ENCODE data around the gene SCARF2. TPM values are rescaled to one million over a fixed set of nuclear protein-coding genes. Genes with fewer than 3 reads are reported as not detected.

SCARF2 gene
- total RNA-seq, 1 experiment from 2014 or later: 2.7 TPM

Other genes starting within 250 kb of the SCARF2 start
- gene RTN4R, start 169.5 kb downstream of the SCARF2 start, total RNA-seq (2014; rRNA removed): 10.4 and 12.2 TPM in 2 replicates
- gene DGCR6L, start 117.8 kb downstream of the SCARF2 start, total RNA-seq (2014; rRNA removed): 78.1 and 84.8 TPM in 2 replicates
- gene ZNF74, start 43.7 kb downstream of the SCARF2 start, total RNA-seq (2014; rRNA removed): 11.1 and 18.5 TPM in 2 replicates
- 14.8 TPM in 2 replicates for gene KLHL22, start 58.0 kb upstream of the SCARF2 start, total RNA-seq (2014; rRNA removed)
- 55.9 and 71.3 TPM in 2 replicates for gene MED15, start 69.8 kb upstream of the SCARF2 start, total RNA-seq (2014; rRNA removed)

Measured in PC-3 (cell line).